A549 (cell line): ENCODE measurements around the gene CLSTN2. TPM values are rescaled to one million over a fixed set of nuclear protein-coding genes. Genes with fewer than 3 reads are reported as not detected.

Experiments used
- ATAC-seq, 2 experiments: fragments of 200-7000 bp in 1 of 2; fragments of >200 bp in 1 of 2; cut with Nextera tagmentation in 1 of 2; cut with Tn5 transposase in 1 of 2; 3 replicates each; pipeline versions ENCODE4 v1.8.0 to v1.9.1; 2018 to 2020; ENCODE audit warnings: mild to moderate bottlenecking in 1 of 2, moderate library complexity in 1 of 2
- CTCF ChIA-PET: fragments of 300-600 bp; sonication (Branson Sonifier 250); formaldehyde crosslinking; extraction: SDS; loops from one replicate; lab custom pipeline; 2021; ENCODE audit warnings: antibody characterized with exemption, inconsistent platforms; lab: Yijun Ruan, JAX
- POLR2A ChIA-PET: fragments of 350-600 bp; formaldehyde crosslinking; extraction: SDS; loops from one replicate; lab custom pipeline; 2021; ENCODE audit warnings: antibody characterized with exemption, inconsistent platforms; lab: Yijun Ruan, JAX
- DNase-seq, 2 experiments: peaks; one replicate each; pipeline versions ENCODE4 v3.0.0 to v3.0.0-alpha.2; 2011 to 2016; ENCODE audit warnings: low read depth in 1 of 2, low spot score in 1 of 2
- FAIRE-seq: peaks from 2 replicates; lab custom pipeline; 2011; peaks lifted over from hg19 to GRCh38; lab: Jason Lieb, UNC
- H3K27ac ChIP-seq, 2 experiments: fragments of >200 bp; sonication (Bioruptor Twin); formaldehyde crosslinking; 3 replicates each; pipeline ENCODE4 v1.5.1; 2016 to 2017
- H3K4me1 ChIP-seq: fragments of >200 bp; sonication (Bioruptor Twin); formaldehyde crosslinking; 3 replicates; pipeline ENCODE4 v1.6.1; 2016
- H3K4me2 ChIP-seq: fragments of >200 bp; sonication (Bioruptor Twin); formaldehyde crosslinking; 3 replicates; pipeline ENCODE4 v1.6.1; 2016
- H3K4me3 ChIP-seq: fragments of >200 bp; sonication (Bioruptor Twin); formaldehyde crosslinking; 3 replicates; pipeline ENCODE4 v1.5.1; 2016
- H3K9me3 ChIP-seq: fragments of >200 bp; sonication (Bioruptor Twin); formaldehyde crosslinking; 3 replicates; pipeline ENCODE4 v1.6.1; 2016
- BHLHE40 ChIP-seq: IDR thresholded peaks from 2 replicates; pipeline ENCODE4 v1.6.1; 2012; ENCODE audit warnings: low read depth, low read length, inconsistent platforms
- CBX2 ChIP-seq: fragments of 200-600 bp; sonication (generic); IDR thresholded peaks from 2 replicates; pipeline ENCODE4 v1.6.1; 2016; ENCODE audit warnings: low read depth, mild to moderate bottlenecking, borderline replicate concordance
- CHD2 ChIP-seq: fragments of 150-350 bp; IDR thresholded peaks from 2 replicates; pipeline ENCODE4 v1.6.1; 2014; ENCODE audit warnings: low read length; ENCODE audit not compliant: partially characterized antibody
- CTCF ChIP-seq: fragments of >200 bp; sonication (Bioruptor Twin); formaldehyde crosslinking; IDR thresholded peaks from 3 replicates; pipeline ENCODE4 v1.5.1; 2016
- E2F6 ChIP-seq: IDR thresholded peaks from 2 replicates; pipeline ENCODE4 v1.6.1; 2012; ENCODE audit warnings: low read depth, borderline replicate concordance
- EHF ChIP-seq: fragments of 250-450 bp; sonication (Bioruptor Pico); IDR thresholded peaks from 2 replicates; pipeline ENCODE4 v1.5.0; 2020; ENCODE audit warnings: mild to moderate bottlenecking
- EHMT2 ChIP-seq: fragments of 200-600 bp; sonication (generic); IDR thresholded peaks from 2 replicates; pipeline ENCODE4 v1.6.1; 2016; ENCODE audit warnings: antibody characterized with exemption, low read depth, mild to moderate bottlenecking, moderate library complexity
- ELK1 ChIP-seq: fragments of 150-350 bp; IDR thresholded peaks from 2 replicates; pipeline ENCODE4 v1.6.1; 2014; ENCODE audit warnings: low read depth, mild to moderate bottlenecking, low read length
- EP300 ChIP-seq, 2 experiments: fragments of >200 bp; sonication (Bioruptor Twin); formaldehyde crosslinking; IDR thresholded peaks; 2 replicates in 1 of 2; 3 replicates in 1 of 2; pipeline ENCODE4 v1.6.1; 2016 to 2017
- ESRRA ChIP-seq: fragments of 150-350 bp; IDR thresholded peaks from 2 replicates; pipeline ENCODE4 v1.6.1; 2014; ENCODE audit warnings: mild to moderate bottlenecking, low read length, borderline replicate concordance
- FOSL2 ChIP-seq, 2 experiments: fragments of 450-650 bp in 1 of 2; fragments of >200 bp in 1 of 2; sonication (Bioruptor Twin) in 1 of 2; formaldehyde crosslinking; IDR thresholded peaks; 2 replicates each; pipeline versions ENCODE4 v1.5.0 to v1.6.1; 2016 to 2020; ENCODE audit warnings: mild to moderate bottlenecking in 1 of 2, moderate library complexity in 1 of 2
- FOXS1 ChIP-seq: fragments of 250-450 bp; sonication (Bioruptor Pico); IDR thresholded peaks from 2 replicates; pipeline ENCODE4 v1.5.0; 2020; ENCODE audit warnings: mild to moderate bottlenecking, moderate library complexity
- HEYL ChIP-seq: fragments of 250-450 bp; sonication (Bioruptor Pico); IDR thresholded peaks from 2 replicates; pipeline ENCODE4 v1.8.0; 2021; ENCODE audit warnings: mild to moderate bottlenecking, moderate library complexity
- HMGXB4 ChIP-seq: fragments of 250-450 bp; sonication (Bioruptor Pico); IDR thresholded peaks from 2 replicates; pipeline ENCODE4 v1.5.0; 2021; ENCODE audit warnings: mild to moderate bottlenecking, moderate library complexity, borderline replicate concordance
- HOXA7 ChIP-seq: fragments of 250-450 bp; sonication (Bioruptor Pico); IDR thresholded peaks from 2 replicates; pipeline ENCODE4 v1.5.0; 2020; ENCODE audit warnings: mild to moderate bottlenecking, moderate library complexity
- HOXB5 ChIP-seq: fragments of 250-450 bp; sonication (Bioruptor Pico); IDR thresholded peaks from 2 replicates; pipeline ENCODE4 v1.5.0; 2020; ENCODE audit warnings: mild to moderate bottlenecking, moderate library complexity
- JUN ChIP-seq, 2 experiments: fragments of >200 bp; sonication (Bioruptor Twin); formaldehyde crosslinking; IDR thresholded peaks; 2 replicates in 1 of 2; 3 replicates in 1 of 2; pipeline ENCODE4 v1.6.1; 2016 to 2017
- JUNB ChIP-seq: fragments of >200 bp; sonication (Bioruptor Twin); formaldehyde crosslinking; IDR thresholded peaks from 2 replicates; pipeline ENCODE4 v1.6.1; 2016
- KDM1A ChIP-seq: fragments of 200-600 bp; sonication (generic); IDR thresholded peaks from 2 replicates; pipeline ENCODE4 v1.6.1; 2016; ENCODE audit warnings: low read depth, mild to moderate bottlenecking
- MAFK ChIP-seq: fragments of 450-650 bp; IDR thresholded peaks from 2 replicates; pipeline ENCODE4 v1.6.1; 2014; ENCODE audit not compliant: partially characterized antibody
- MAZ ChIP-seq: fragments of 150-350 bp; IDR thresholded peaks from 2 replicates; pipeline ENCODE4 v1.6.1; 2014; ENCODE audit warnings: antibody characterized with exemption, low read depth, low read length, borderline replicate concordance
- NPAS2 ChIP-seq: fragments of 250-450 bp; sonication (Bioruptor Pico); IDR thresholded peaks from 2 replicates; pipeline ENCODE4 v1.8.0; 2022; ENCODE audit warnings: mild to moderate bottlenecking, moderate library complexity, borderline replicate concordance
- NR3C1 ChIP-seq: fragments of >200 bp; sonication (Bioruptor Twin); formaldehyde crosslinking; IDR thresholded peaks from 3 replicates; pipeline ENCODE4 v1.6.1; 2017
- PBX3 ChIP-seq: IDR thresholded peaks from 2 replicates; pipeline ENCODE4 v1.6.1; 2012
- POLR2A ChIP-seq: IDR thresholded peaks from 2 replicates; pipeline ENCODE4 v1.6.1; 2012; ENCODE audit warnings: mild to moderate bottlenecking, low read length
- RARB ChIP-seq: fragments of 250-450 bp; sonication (Bioruptor Pico); IDR thresholded peaks from 2 replicates; pipeline ENCODE4 v1.8.0; 2021; ENCODE audit warnings: mild to moderate bottlenecking, moderate library complexity
- RCOR1 ChIP-seq: fragments of 150-350 bp; IDR thresholded peaks from 2 replicates; pipeline ENCODE4 v1.6.1; 2014; ENCODE audit warnings: antibody characterized with exemption, low read length, low read depth
- RFX5 ChIP-seq: fragments of 450-650 bp; IDR thresholded peaks from 2 replicates; pipeline ENCODE4 v1.7.1; 2014; ENCODE audit warnings: antibody characterized with exemption, mild to moderate bottlenecking, moderate library complexity
- ZNF302 ChIP-seq: fragments of 250-450 bp; sonication (Bioruptor Pico); IDR thresholded peaks from 2 replicates; pipeline ENCODE4 v1.9.0; 2021; ENCODE audit warnings: inconsistent platforms, mild to moderate bottlenecking, moderate library complexity
- WGBS: methylation state at CpG from one replicate; pipeline ENCODE4 v1.1.6; 2017; ENCODE audit errors: missing lambda C conversion rate; 5-methylcytosine and 5-hydroxymethylcytosine counted together
- polyA plus RNA-seq, 4 experiments: library from polyadenylated mRNA; depleted of rRNA in 3 of 4; stranded (reverse); fragments of >200 nt; fragmentation: RNase III in 1 of 4; extraction: RNeasy Plus Mini Kit Qiagen cat#74134 plus additional on column Dnase treatment in 1 of 4; gene quantifications; 2 replicates in 3 of 4; 3 replicates in 1 of 4; pipeline ENCODE4 v1.2.3, GENCODE V29; 2011 to 2017

Gene CLSTN2
- polyA plus RNA-seq, 2 of the 4 experiments (the other 2 are of a cell fraction): 0.03 to 0.04 TPM

- no peak for TF ChIP-seq EHMT2
- no peak for TF ChIP-seq BHLHE40
- no peak for TF ChIP-seq CTCF
- TF ChIP-seq RFX5: no peak
- TF ChIP-seq PBX3: no peak
- TF ChIP-seq FOSL2 (IDR thresholded peaks at IDR 0.05): no peak
- no peak for TF ChIP-seq FOSL2 (CRISPR knock-in tag; IDR thresholded peaks at IDR 0.05)
- TF ChIP-seq CHD2: no peak
- TF ChIP-seq ZNF302 (CRISPR knock-in tag): no peak
- TF ChIP-seq ELK1: no peak
- no peak for TF ChIP-seq EP300 (IDR thresholded peaks at IDR 0.05)
- TF ChIP-seq EHF (CRISPR knock-in tag): no peak
- no peak for TF ChIP-seq ESRRA
- TF ChIP-seq RCOR1: no peak
- no peak for TF ChIP-seq FOXS1 (CRISPR knock-in tag)
- TF ChIP-seq POLR2A: no peak
- no peak for ATAC-seq
- CTCF ChIA-PET: interaction anchor here (1.5 kb wide), 1 partner anchor 97 kb away, joined by 3 read pairs; no protein-coding TSS in a partner anchor
- Histone ChIP-seq H3K27ac (no peak overlapping the region), H3K4me1 (no peaks in the 10 kb centered on the region), H3K9me3 (no peaks in the 10 kb centered on the region), H3K4me2 (no peak overlapping the region), H3K4me3 (no peak overlapping the region)
- no peak for DNase-seq
- no peak for FAIRE-seq
- POLR2A ChIA-PET: no interaction called here
- 19% methylated on average over 7 of the region's 7 CpGs for WGBS
Observed at GRCh38 chr3:140250010-140250855, 315.2 kb downstream of the CLSTN2 start.

GRCh38 chr3:140250945-140251344 lies 316.0 kb downstream of the CLSTN2 start:
- no peak overlapping the region for H3K4me2 ChIP-seq
- ChIA-PET POLR2A (no interaction called here), CTCF (no interaction called here)
- DNase-seq: no peak
- no peaks in the 10 kb centered on the region for H3K4me1 ChIP-seq
- no peak overlapping the region for H3K27ac ChIP-seq
- H3K9me3 ChIP-seq: no peaks in the 10 kb centered on the region
- no peak for TF ChIP-seq HOXA7 (CRISPR knock-in tag)
- TF ChIP-seq CBX2: no peak
- TF ChIP-seq HEYL (CRISPR knock-in tag): no peak
- no peak for TF ChIP-seq NPAS2
- no peak for TF ChIP-seq MAFK
- no peak for TF ChIP-seq HOXB5
- no peak for TF ChIP-seq NR3C1
- no peak for TF ChIP-seq RFX5
- TF ChIP-seq KDM1A: no peak
- TF ChIP-seq E2F6: no peak
- no peak for TF ChIP-seq FOSL2 (IDR thresholded peaks at IDR 0.05)
- no peak for TF ChIP-seq FOSL2 (CRISPR knock-in tag; IDR thresholded peaks at IDR 0.05)
- TF ChIP-seq RCOR1: no peak
- no peak for TF ChIP-seq JUN (IDR thresholded peaks at IDR 0.05)
- no peak for TF ChIP-seq MAZ
- TF ChIP-seq HMGXB4 (CRISPR knock-in tag): no peak
- no peak for TF ChIP-seq JUNB
- no peak for TF ChIP-seq RARB (CRISPR knock-in tag)
- no peak for TF ChIP-seq BHLHE40
- no peak for TF ChIP-seq POLR2A
- TF ChIP-seq EP300 (IDR thresholded peaks at IDR 0.05): no peak
- WGBS: 40% methylated on average over 4 of the region's 4 CpGs
- ATAC-seq: no peak
- no peak overlapping the region for H3K4me3 ChIP-seq
- no peak for FAIRE-seq
